Left lung (tissue), 10 donors: Measurements from ENCODE around the gene PAK5. TPM values are rescaled to one million over a fixed set of nuclear protein-coding genes. Genes with fewer than 3 reads are reported as not detected.

Experiments
- ATAC-seq: fragments of 200-7000 bp; cut with Tn5 transposase; one replicate; pipeline ENCODE4 v1.9.1; 2020; ENCODE audit warnings: moderate library complexity
- DNase-seq, 4 donors: peaks; one replicate each; pipeline ENCODE4 v3.0.0-alpha.2; 2013 to 2020
- H3K27ac ChIP-seq, 2 donors: fragments of 200-600 bp; sonication (generic) in 1 of 2; one replicate each; pipeline versions ENCODE4 v1.5.0 to v1.8.0; 2020 to 2021
- H3K27me3 ChIP-seq, 2 donors: fragments of 200-600 bp; sonication (generic) in 1 of 2; one replicate each; pipeline versions ENCODE4 v1.5.0 to v1.8.0; 2020 to 2021
- H3K36me3 ChIP-seq, 2 donors: fragments of 200-600 bp; sonication (generic) in 1 of 2; one replicate each; pipeline versions ENCODE4 v1.5.0 to v1.8.0; 2020 to 2021
- H3K4me1 ChIP-seq, 2 donors: fragments of 200-600 bp; one replicate each; pipeline ENCODE4 v1.8.0; 2021
- H3K4me3 ChIP-seq, 2 donors: fragments of 200-600 bp; sonication (generic) in 1 of 2; one replicate each; pipeline versions ENCODE4 v1.5.0 to v1.8.0; 2020 to 2021; ENCODE audit warnings: mild to moderate bottlenecking in 1 of 2
- H3K9me3 ChIP-seq, 2 donors: fragments of 200-600 bp; sonication (generic) in 1 of 2; one replicate each; pipeline versions ENCODE4 v1.5.0 to v1.8.0; 2020 to 2021
- intact Hi-C, 2 donors: fragments of 100-400 bp; cut with DNase I; formaldehyde crosslinking; loops; one replicate each; pipeline versions ENCODE4 v1.11.2 to v1.14.2; 2022
- polyA plus RNA-seq, 6 donors: library from polyadenylated mRNA; unstranded; fragments of 120-200 nt; gene quantifications; one replicate each; pipeline ENCODE4 v1.2.1, GENCODE V29; 2013; ENCODE audit not compliant: insufficient read length in 6 of 6
- total RNA-seq, 2 donors: library from RNA; stranded (reverse); fragmentation: NEBNext Ultra II Directional; extraction: Animal tissue kit (Norgen Biotek cat#: 25700); gene quantifications; one replicate each; pipeline ENCODE4 v1.2.1, GENCODE V29; 2021
- TF ChIP-seq, protein P1 (sequence below), 2 donors: fragments of 200-600 bp; sonication (generic) in 1 of 2; IDR thresholded peaks; one replicate each; pipeline versions ENCODE4 v1.5.0 to v1.8.0; 2021; ENCODE audit warnings: antibody characterized with exemption in 2 of 2
- donor health status: DM: no; HTN: yes; CAD: no.
- donor health status: DM: no; HTN: no; CAD: no.

The PAK5 gene
- total and polyA plus RNA-seq, 8 donors = 0.15 to 0.46 (median 0.38) TPM; not detected in 1

DNA sequence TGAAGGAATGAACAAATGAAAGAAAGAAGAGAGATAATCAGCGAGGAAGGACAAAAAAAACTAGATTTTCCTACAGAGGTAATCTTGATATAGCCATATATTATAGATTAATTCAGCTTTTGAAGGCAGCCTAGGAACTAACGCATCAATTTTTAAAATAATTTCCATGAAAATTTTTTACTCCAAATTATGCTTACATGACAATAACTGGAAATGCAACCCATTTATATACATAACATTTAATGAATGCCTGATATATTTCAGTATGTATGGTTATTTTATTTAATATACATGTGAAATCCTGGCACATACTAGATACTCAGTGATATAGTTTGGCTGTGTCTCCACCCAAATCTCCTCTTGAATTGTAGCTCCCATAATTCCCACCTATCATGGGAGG is 166.8 kb downstream of the PAK5 start:
- no peak for ATAC-seq
- intact Hi-C loops = no loop called here

DNA sequence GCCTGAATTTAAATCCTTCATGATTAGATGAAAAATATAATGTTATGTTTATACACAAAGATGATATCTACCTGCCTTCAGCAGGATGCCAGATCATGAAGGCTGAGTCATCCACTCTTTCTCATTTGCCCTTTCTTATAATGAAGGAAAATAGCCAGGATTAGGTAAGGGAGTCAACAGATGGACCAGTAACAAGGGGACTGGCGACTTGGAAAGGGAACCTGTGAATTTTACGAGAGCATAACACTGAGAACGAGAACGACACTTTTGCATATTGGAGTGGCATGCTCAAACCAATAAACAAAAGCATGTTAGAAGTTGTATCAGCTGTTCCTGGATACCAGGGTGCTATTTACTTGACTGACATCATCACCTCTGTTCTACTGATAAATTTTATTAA is 170.5 kb downstream of the PAK5 start:
- Histone ChIP-seq H3K9me3 (no peaks in the 10 kb centered on the region), H3K27me3 (no peaks in the 10 kb centered on the region), H3K4me1 (no peaks in the 10 kb centered on the region), H3K36me3 (no peaks in the 10 kb centered on the region), H3K4me3 (no peak overlapping the region), H3K27ac (no peak overlapping the region)
- TF ChIP-seq, protein P1, sequence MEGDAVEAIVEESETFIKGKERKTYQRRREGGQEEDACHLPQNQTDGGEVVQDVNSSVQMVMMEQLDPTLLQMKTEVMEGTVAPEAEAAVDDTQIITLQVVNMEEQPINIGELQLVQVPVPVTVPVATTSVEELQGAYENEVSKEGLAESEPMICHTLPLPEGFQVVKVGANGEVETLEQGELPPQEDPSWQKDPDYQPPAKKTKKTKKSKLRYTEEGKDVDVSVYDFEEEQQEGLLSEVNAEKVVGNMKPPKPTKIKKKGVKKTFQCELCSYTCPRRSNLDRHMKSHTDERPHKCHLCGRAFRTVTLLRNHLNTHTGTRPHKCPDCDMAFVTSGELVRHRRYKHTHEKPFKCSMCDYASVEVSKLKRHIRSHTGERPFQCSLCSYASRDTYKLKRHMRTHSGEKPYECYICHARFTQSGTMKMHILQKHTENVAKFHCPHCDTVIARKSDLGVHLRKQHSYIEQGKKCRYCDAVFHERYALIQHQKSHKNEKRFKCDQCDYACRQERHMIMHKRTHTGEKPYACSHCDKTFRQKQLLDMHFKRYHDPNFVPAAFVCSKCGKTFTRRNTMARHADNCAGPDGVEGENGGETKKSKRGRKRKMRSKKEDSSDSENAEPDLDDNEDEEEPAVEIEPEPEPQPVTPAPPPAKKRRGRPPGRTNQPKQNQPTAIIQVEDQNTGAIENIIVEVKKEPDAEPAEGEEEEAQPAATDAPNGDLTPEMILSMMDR (IDR thresholded peaks at IDR 0.05) = no peak
- ATAC-seq = no peak
- DNase-seq = no peak
- intact Hi-C loops = no loop called here

More for the DNA sequence above, 166.8 kb downstream of the PAK5 start:
- Histone ChIP-seq H3K27me3 (no peaks in the 10 kb centered on the region), H3K9me3 (no peaks in the 10 kb centered on the region), H3K36me3 (no peaks in the 10 kb centered on the region), H3K27ac (no peak overlapping the region), H3K4me3 (no peak overlapping the region), H3K4me1 (no peaks in the 10 kb centered on the region)
- DNase-seq = no peak
- TF ChIP-seq, protein P1 (IDR thresholded peaks at IDR 0.05) = no peak

DNA sequence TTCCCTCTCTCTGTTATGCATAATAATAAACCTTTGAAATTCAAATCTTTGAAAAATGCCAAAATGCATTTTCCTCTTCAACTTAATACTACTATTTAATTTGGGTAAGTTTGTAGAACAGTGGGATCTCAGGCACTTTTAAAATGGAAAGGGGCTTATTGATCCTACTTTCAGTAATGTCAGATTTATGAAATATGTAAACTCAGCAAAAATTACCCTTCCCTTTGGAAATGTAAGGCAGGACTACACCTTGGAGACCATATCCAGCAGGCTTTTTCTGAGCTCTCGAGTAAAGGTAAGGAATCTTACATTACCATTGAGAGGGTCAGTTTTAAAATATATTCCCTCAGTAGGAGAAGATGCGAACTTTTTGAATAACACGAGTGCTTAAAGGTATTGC is 175.5 kb downstream of the PAK5 start:
- Histone ChIP-seq H3K27me3 (no peaks in the 10 kb centered on the region), H3K27ac (no peak overlapping the region), H3K9me3 (no peaks in the 10 kb centered on the region), H3K4me1 (no peaks in the 10 kb centered on the region), H3K36me3 (no peaks in the 10 kb centered on the region), H3K4me3 (no peak overlapping the region)
- intact Hi-C loops = no loop called here
- DNase-seq (no peak), ATAC-seq (no peak)
- TF ChIP-seq, protein P1 (IDR thresholded peaks at IDR 0.05) = no peak

DNA sequence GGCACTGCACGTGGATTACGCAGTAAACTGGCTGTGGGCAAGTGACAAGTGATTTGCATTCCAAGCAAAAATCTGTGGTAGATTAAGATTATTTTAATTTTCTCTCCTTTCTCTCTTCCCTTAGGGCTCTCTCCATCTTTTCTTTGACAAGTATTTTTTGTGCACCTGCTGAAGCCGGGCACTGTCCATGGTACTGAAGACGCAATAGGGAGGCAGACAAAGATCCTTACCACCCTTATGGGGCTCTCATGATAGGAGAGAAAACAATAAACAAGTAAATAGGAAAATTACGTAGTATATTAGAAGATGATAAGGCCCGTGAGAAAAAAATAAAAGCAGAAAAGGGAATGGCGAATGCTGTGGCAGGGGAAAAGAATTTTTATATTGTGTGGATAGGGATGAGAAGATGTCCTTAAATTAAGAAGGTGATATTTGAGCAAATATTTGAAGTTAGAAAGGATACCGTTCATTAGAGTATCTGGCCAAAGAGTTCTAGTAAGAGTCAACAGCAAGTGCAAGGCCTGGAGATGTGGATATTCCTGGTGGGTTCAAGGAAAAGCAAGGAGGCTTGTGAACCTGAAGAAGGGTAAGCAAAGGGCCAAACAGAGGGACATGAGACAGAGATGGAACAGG is 178.5 kb downstream of the PAK5 start:
- intact Hi-C loops = no loop called here

DNA sequence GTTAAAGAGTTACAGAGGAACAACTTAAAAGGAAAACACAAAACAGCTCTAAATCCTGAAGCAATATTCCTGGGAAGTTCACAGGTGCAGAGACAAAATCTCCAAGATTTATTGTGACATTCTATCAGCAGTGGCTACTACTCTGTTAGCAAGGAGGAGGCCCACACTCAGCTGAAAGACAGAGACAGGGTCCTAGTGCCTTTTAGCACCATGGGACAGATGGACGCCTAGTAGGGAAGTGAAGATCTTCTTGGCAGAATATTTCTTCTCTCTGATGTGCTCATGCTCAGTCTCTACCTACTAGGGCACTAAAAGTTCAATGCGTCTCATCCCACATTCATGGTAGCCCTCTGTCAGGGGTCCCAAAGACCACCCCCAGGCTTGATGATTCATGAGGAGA is 191.1 kb downstream of the PAK5 start:
- Histone ChIP-seq H3K4me1 (no peaks in the 10 kb centered on the region), H3K27ac (no peak overlapping the region), H3K9me3 (no peaks in the 10 kb centered on the region), H3K27me3 (no peaks in the 10 kb centered on the region), H3K4me3 (no peak overlapping the region), H3K36me3 (no peaks in the 10 kb centered on the region)
- TF ChIP-seq, protein P1 (IDR thresholded peaks at IDR 0.05) = no peak
- intact Hi-C loops = no loop called here
- no peak for DNase-seq
- ATAC-seq = no peak

More for the DNA sequence above, 178.5 kb downstream of the PAK5 start:
- H3K4me3 ChIP-seq = no peak overlapping the region
- ATAC-seq = no peak
- no peak overlapping the region for H3K27ac ChIP-seq
- TF ChIP-seq, protein P1 (IDR thresholded peaks at IDR 0.05) = no peak
- DNase-seq = peak in 2 of 4 donors; percentile 8 to 36
- H3K36me3 ChIP-seq = no peaks in the 10 kb centered on the region
- no peaks in the 10 kb centered on the region for H3K4me1 ChIP-seq
- no peaks in the 10 kb centered on the region for H3K9me3 ChIP-seq
- H3K27me3 ChIP-seq = no peaks in the 10 kb centered on the region
